HL-60/S4 treated with phorbol 12-myristate 13-acetate at 8.2 ng/mL for 4 days and 3 days (cell line): ENCODE measurements around the gene RSPH1.

Experiments
- in situ Hi-C: fragments of 300-500 bp; cut with MboI; formaldehyde crosslinking; loops from 2 replicates; pipeline ENCODE4 v1.15.0; 2022; ENCODE audit warnings: low sequenced_read_pairs

Gene RSPH1

GRCh38 chr21:42489991-42490390, 6.0 kb downstream of the RSPH1 start:
- in situ Hi-C loops: no loop called here

GRCh38 chr21:42489006-42489563, 6.9 kb downstream of the RSPH1 start:
- in situ Hi-C loops: no loop called here

- in situ Hi-C loops: no loop called here
Observed at GRCh38 chr21:42486531-42486930, 9.5 kb downstream of the RSPH1 start.

- in situ Hi-C loops: no loop called here
Observed at GRCh38 chr21:42486072-42486471, 10.0 kb downstream of the RSPH1 start.

- in situ Hi-C loops: no loop called here
Observed at GRCh38 chr21:42484966-42485365, 11.1 kb downstream of the RSPH1 start.

- in situ Hi-C loops: no loop called here
Observed at GRCh38 chr21:42481169-42481568, 14.9 kb downstream of the RSPH1 start.

- in situ Hi-C loops: no loop called here
Observed at GRCh38 chr21:42480736-42481135, 15.3 kb downstream of the RSPH1 start.

- in situ Hi-C loops: no loop called here
Observed at GRCh38 chr21:42479582-42479981, 16.4 kb downstream of the RSPH1 start.

- in situ Hi-C loops: no loop called here
Observed at GRCh38 chr21:42478504-42478903, 17.5 kb downstream of the RSPH1 start.

GRCh38 chr21:42476388-42477331, 19.4 kb downstream of the RSPH1 start:
- in situ Hi-C loops: no loop called here

GRCh38 chr21:42475526-42476387, 20.3 kb downstream of the RSPH1 start:
- in situ Hi-C loops: no loop called here

GRCh38 chr21:42475036-42475435, 21.0 kb downstream of the RSPH1 start:
- in situ Hi-C loops: no loop called here

- in situ Hi-C loops: loop anchor here (25.0 kb wide), 1 partner anchor 537 kb away; no protein-coding TSS in a partner anchor
Observed at GRCh38 chr21:42474043-42474831, 21.8 kb downstream of the RSPH1 start.

- in situ Hi-C loops: loop anchor here (25.0 kb wide), 1 partner anchor 536 kb away; no protein-coding TSS in a partner anchor
Observed at GRCh38 chr21:42473498-42474042, 22.5 kb downstream of the RSPH1 start.

GRCh38 chr21:42472521-42472920, 23.5 kb downstream of the RSPH1 start:
- in situ Hi-C loops: loop anchor here (25.0 kb wide), 1 partner anchor 535 kb away; no protein-coding TSS in a partner anchor

GRCh38 chr21:42471716-42472330, 24.2 kb downstream of the RSPH1 start:
- in situ Hi-C loops: loop anchor here (25.0 kb wide), 1 partner anchor 535 kb away; no protein-coding TSS in a partner anchor

GRCh38 chr21:42471206-42471605, 24.8 kb downstream of the RSPH1 start:
- in situ Hi-C loops: loop anchor here (25.0 kb wide), 1 partner anchor 534 kb away; no protein-coding TSS in a partner anchor

- in situ Hi-C loops: loop anchor here (25.0 kb wide), 1 partner anchor 532 kb away; no protein-coding TSS in a partner anchor
Observed at GRCh38 chr21:42469726-42470125, 26.3 kb downstream of the RSPH1 start.

- in situ Hi-C loops: loop anchor here (25.0 kb wide), 1 partner anchor 532 kb away; no protein-coding TSS in a partner anchor
Observed at GRCh38 chr21:42469272-42469671, 26.8 kb downstream of the RSPH1 start.
